Endothelial cell (in vitro differentiated cells): ENCODE measurements around the gene FGF16. TPM values are rescaled to one million over a fixed set of nuclear protein-coding genes. Genes with fewer than 3 reads are reported as not detected.
"Not testable (repeated sequence)": the region's sequence is repeated elsewhere in the genome, so short reads cannot be mapped to it uniquely, and the experiment has no call there.

ENCODE experiments used
- DNase-seq: peaks from one replicate; pipeline ENCODE4 v3.0.0; 2021; ENCODE audit warnings: low spot score
- H3K27ac Mint-ChIP-seq: one replicate; pipeline ENCODE4 v1.8.0; 2021; ENCODE audit warnings: mixed read lengths, inconsistent platforms; ENCODE audit not compliant: unreplicated experiment
- H3K27me3 Mint-ChIP-seq: one replicate; pipeline ENCODE4 v1.8.0; 2021; ENCODE audit warnings: mild to moderate bottlenecking, moderate library complexity, mixed read lengths, inconsistent platforms; ENCODE audit not compliant: unreplicated experiment
- H3K36me3 Mint-ChIP-seq: one replicate; pipeline ENCODE4 v1.8.0; 2021; ENCODE audit warnings: mild to moderate bottlenecking, low read depth, mixed read lengths, inconsistent platforms; ENCODE audit not compliant: unreplicated experiment
- H3K4me1 Mint-ChIP-seq: one replicate; pipeline ENCODE4 v1.8.0; 2021; ENCODE audit warnings: mild to moderate bottlenecking, mixed read lengths, inconsistent platforms; ENCODE audit not compliant: unreplicated experiment
- H3K4me3 Mint-ChIP-seq: one replicate; pipeline ENCODE4 v1.8.0; 2021; ENCODE audit warnings: mild to moderate bottlenecking, mixed read lengths, inconsistent platforms; ENCODE audit not compliant: unreplicated experiment
- H3K9me3 Mint-ChIP-seq: one replicate; pipeline ENCODE4 v1.8.0; 2021; ENCODE audit warnings: mixed read lengths, inconsistent platforms; ENCODE audit not compliant: unreplicated experiment
- total RNA-seq: library from RNA; stranded (reverse); fragmentation: NEBNext Ultra II Directional; extraction: Animal tissue kit (Norgen Biotek cat#: 25700); gene quantifications from one replicate; pipeline ENCODE4 v1.2.1, GENCODE V29; 2021; ENCODE audit not compliant: unreplicated experiment
- TF ChIP-seq, protein P1 (sequence below): fragments of 200-600 bp; sonication (generic); IDR thresholded peaks from one replicate; pipeline ENCODE4 v1.5.0; 2021; ENCODE audit warnings: antibody characterized with exemption; ENCODE audit not compliant: unreplicated experiment

FGF16 gene
- total RNA-seq, 1 donor from 2014 or later: 2.1 TPM

DNA sequence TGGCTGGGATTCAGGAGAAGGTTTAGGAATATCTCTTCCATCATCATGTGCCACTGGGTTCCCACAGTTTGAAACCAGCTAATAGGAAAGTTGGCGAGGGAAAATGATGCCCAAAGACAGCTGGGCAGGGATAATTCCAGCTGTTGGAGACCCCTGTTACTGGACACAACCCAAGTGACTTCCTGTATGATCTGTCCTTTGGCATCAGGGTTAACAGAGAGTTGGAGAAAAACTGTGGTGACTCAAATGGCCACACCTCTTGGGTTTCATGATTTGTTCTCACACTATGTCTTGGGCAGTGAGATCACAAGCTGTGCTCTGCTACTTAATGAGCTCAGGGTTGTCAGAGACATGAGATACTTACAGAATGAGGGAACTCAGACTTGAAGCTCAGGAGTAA, 3.8 kb downstream of the FGF16 start:
- H3K4me3 Mint-ChIP-seq: no peak overlapping the region
- TF ChIP-seq, protein P1, sequence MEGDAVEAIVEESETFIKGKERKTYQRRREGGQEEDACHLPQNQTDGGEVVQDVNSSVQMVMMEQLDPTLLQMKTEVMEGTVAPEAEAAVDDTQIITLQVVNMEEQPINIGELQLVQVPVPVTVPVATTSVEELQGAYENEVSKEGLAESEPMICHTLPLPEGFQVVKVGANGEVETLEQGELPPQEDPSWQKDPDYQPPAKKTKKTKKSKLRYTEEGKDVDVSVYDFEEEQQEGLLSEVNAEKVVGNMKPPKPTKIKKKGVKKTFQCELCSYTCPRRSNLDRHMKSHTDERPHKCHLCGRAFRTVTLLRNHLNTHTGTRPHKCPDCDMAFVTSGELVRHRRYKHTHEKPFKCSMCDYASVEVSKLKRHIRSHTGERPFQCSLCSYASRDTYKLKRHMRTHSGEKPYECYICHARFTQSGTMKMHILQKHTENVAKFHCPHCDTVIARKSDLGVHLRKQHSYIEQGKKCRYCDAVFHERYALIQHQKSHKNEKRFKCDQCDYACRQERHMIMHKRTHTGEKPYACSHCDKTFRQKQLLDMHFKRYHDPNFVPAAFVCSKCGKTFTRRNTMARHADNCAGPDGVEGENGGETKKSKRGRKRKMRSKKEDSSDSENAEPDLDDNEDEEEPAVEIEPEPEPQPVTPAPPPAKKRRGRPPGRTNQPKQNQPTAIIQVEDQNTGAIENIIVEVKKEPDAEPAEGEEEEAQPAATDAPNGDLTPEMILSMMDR: no peak
- no peaks in the 10 kb centered on the region for H3K36me3 Mint-ChIP-seq
- peaks cover 3% of the 10 kb centered on the region for H3K27me3 Mint-ChIP-seq
- H3K27ac Mint-ChIP-seq: no peak overlapping the region
- H3K9me3 Mint-ChIP-seq: no peaks in the 10 kb centered on the region
- no peak for DNase-seq
- peaks cover 20% of the 10 kb centered on the region for H3K4me1 Mint-ChIP-seq

DNA sequence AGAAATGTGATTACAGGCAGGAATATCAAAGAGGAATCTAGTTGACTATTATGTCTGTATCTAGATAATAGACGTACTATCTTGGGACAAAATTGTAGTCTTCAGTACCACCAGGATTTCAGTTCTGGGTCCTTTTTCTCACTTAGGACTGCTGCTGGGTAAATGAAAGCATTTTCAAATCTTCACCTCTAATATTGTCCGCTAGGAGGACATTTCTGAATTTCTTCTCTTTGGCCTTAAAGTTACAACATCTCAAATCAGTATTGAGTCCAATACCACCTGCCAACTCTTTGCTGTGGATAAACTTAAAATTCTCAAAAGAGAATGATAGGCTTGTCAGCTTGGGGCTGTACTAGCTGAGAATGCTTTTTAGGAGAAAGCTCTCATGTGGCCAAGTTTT, 6.0 kb downstream of the FGF16 start:
- Mint-ChIP-seq H3K27ac (no peak overlapping the region), H3K36me3 (no peaks in the 10 kb centered on the region), H3K27me3 (peaks cover 3% of the 10 kb centered on the region), H3K4me3 (no peak overlapping the region), H3K4me1 (peaks cover 20% of the 10 kb centered on the region), H3K9me3 (no peaks in the 10 kb centered on the region)
- TF ChIP-seq, protein P1: no peak
- DNase-seq: no peak

DNA sequence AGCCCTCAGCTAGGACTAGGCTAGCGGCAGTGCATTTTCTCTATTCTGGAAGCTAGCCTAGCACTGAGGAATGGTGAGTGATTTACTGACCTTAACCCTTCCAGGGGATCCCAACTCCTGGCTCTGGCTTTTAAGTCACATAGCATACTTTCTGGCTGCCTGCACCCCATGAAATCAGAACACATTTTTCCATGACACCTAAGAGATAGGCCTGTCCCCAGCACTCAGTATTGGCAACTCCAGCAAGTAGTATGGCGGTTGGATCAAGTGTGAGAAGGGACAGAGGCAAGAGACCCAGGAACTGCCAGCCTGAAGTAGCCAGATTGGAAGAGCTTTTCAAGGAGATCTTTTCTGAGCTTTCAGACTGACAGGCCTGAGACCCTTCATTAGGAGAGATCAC, 8.2 kb downstream of the FGF16 start:
- no peaks in the 10 kb centered on the region for H3K36me3 Mint-ChIP-seq
- no peak for DNase-seq
- no peaks in the 10 kb centered on the region for H3K9me3 Mint-ChIP-seq
- TF ChIP-seq, protein P1: no peak
- no peak overlapping the region for H3K27ac Mint-ChIP-seq
- H3K4me1 Mint-ChIP-seq: peaks cover 8% of the 10 kb centered on the region
- H3K4me3 Mint-ChIP-seq: no peak overlapping the region
- H3K27me3 Mint-ChIP-seq: peaks cover 2% of the 10 kb centered on the region

DNA sequence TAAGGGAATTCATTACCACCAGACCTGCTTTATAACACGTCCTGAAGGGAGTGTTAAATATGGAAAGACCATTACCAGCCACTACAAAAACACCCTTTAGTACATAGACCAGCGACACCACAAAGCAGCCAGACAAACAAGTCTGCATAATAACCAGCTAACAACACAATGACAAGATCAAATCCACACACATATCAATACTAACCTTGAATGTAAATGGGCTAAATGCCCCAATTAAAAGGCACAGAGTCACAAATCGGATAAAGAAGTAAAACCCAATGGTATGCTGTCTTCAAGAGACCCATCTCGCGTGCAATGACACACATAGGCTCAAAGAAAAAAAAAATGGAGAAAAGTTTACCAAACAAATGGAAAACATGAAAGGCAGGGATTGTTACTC, 36.9 kb downstream of the FGF16 start:
- Mint-ChIP-seq H3K9me3 (no peaks in the 10 kb centered on the region), H3K4me3 (no peak overlapping the region), H3K36me3 (peaks cover 2% of the 10 kb centered on the region), H3K4me1 (no peaks in the 10 kb centered on the region), H3K27ac (no peak overlapping the region), H3K27me3 (peaks cover 2% of the 10 kb centered on the region)
- TF ChIP-seq, protein P1: no peak
- DNase-seq: no peak

DNA sequence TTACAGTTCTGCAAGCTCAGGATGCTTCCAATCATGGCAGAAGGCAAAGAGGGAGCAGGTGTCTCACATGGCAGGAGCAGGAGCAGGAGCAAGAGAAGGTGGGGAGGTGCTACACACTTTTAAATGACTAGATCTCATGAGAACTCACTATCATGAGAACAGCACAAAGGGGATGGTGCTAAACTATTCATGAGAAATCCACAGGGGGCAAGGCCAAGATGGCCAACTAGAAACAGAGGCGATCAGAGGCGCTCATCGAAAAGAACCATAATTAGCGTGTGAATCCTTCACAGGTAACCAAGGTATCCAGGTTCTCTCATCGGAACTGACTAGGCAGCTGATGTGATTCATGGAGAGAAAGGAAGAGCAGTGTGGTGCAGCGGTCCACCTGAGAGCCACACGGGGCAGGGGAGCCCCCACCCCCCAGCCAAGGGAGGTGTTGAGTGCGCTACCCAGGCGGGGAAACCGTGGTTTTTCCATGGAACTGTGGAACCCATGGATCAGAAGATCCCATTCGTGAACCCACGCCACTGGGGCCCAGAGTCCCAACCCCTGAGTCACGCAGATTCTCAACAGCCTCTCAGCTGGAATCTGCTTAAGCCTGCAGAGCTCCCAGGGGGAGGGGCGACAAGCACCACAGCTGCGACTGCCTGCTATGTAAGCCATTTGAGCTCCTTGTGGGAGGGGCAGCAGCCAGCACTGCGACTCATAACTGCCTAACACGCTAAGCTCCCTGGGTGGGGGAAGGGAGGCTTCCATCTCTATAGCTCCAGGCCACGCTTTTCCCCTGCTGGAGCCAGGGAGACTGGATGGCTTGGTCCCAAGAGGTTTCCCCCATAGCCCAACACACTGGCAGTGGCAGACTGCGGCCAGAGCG, 46.7 kb downstream of the FGF16 start:
- H3K4me3 Mint-ChIP-seq: no peak overlapping the region
- H3K27ac Mint-ChIP-seq: no peak overlapping the region
- no peaks in the 10 kb centered on the region for H3K9me3 Mint-ChIP-seq

DNA sequence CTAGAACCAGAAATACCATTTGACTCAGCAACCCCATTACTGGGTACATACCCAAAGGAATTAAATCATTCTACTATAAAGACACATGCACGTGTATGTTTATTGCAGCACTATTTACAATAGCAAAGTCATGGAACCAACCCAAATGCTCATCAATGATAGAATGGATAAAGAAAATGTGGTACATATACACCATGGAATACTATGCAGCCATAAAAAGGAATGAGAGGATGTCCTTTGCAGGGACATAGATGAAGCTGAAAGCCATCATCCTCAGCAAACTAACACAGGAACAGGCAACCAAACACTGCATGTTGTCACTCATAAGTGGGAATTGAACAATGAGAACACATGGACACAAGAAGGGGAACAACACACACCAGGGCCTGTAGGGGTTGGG, 53.0 kb downstream of the FGF16 start:
- DNase-seq, H3K27me3 Mint-ChIP-seq, H3K27ac Mint-ChIP-seq, H3K9me3 Mint-ChIP-seq, H3K36me3 Mint-ChIP-seq, H3K4me3 Mint-ChIP-seq: not testable (repeated sequence)
- H3K4me1 Mint-ChIP-seq: peaks cover 16% of the 10 kb centered on the region

More for the DNA sequence above, 46.7 kb downstream of the FGF16 start:
- TF ChIP-seq, protein P1: no peak
- no peaks in the 10 kb centered on the region for H3K36me3 Mint-ChIP-seq
- DNase-seq: no peak
- H3K4me1 Mint-ChIP-seq: no peaks in the 10 kb centered on the region
- H3K27me3 Mint-ChIP-seq: no peaks in the 10 kb centered on the region
